ENCODE data around the gene SDHA.
"Not testable (repeated sequence)": the region's sequence is repeated elsewhere in the genome, so short reads cannot be mapped to it uniquely, and the experiment has no call there.

- TF ChIP-seq, protein P1, sequence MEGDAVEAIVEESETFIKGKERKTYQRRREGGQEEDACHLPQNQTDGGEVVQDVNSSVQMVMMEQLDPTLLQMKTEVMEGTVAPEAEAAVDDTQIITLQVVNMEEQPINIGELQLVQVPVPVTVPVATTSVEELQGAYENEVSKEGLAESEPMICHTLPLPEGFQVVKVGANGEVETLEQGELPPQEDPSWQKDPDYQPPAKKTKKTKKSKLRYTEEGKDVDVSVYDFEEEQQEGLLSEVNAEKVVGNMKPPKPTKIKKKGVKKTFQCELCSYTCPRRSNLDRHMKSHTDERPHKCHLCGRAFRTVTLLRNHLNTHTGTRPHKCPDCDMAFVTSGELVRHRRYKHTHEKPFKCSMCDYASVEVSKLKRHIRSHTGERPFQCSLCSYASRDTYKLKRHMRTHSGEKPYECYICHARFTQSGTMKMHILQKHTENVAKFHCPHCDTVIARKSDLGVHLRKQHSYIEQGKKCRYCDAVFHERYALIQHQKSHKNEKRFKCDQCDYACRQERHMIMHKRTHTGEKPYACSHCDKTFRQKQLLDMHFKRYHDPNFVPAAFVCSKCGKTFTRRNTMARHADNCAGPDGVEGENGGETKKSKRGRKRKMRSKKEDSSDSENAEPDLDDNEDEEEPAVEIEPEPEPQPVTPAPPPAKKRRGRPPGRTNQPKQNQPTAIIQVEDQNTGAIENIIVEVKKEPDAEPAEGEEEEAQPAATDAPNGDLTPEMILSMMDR (IDR thresholded peaks at IDR 0.05; ENCODE audit: low read depth, low read length), result not testable (repeated sequence)
- TF ChIP-seq POLR2A (IDR thresholded peaks at IDR 0.05; ENCODE audit: extremely low read depth, insufficient read length), result not testable (repeated sequence)
Observed at GRCh38 chr5:294788-295187, 76.7 kb downstream of the SDHA start.

Data from NB4 (cell line).